Hematopoietic multipotent progenitor cell treated with erythropoietin and hydrocortisone succinate and interleukin-3 and kit ligand, for 6 days (in vitro differentiated cells): Measurements from ENCODE around the gene HIGD1C.
"Not testable (repeated sequence)": the region's sequence is repeated elsewhere in the genome, so short reads cannot be mapped to it uniquely, and the experiment has no call there.

ENCODE experiments used
- DNase-seq: peaks from one replicate; pipeline ENCODE4 v3.0.0-alpha.2; 2015

The HIGD1C gene

DNA sequence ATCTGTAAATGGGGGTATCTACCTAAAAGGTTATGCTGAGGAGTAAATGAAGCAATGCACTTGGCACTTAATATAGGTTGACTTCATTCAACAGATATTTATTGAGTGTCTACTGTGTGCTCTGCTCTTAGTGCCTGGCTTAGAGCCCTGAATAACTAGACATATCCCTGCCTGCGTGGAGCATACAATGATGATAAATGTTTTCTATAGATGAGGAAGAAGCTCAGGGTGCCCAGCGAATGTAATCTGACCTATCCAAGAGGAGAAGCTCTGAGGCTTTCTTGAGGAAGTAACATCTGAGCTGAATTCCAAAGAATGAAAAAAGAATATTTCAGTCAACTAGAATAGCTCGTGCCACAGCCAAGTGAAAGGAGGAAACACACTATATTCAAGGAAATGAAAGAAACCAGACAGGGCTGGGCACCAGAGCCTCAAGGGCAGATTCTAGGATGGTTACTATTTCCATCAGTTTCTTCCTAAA lies 17.9 kb upstream of the HIGD1C start:
- peak; percentile 27 for DNase-seq

DNA sequence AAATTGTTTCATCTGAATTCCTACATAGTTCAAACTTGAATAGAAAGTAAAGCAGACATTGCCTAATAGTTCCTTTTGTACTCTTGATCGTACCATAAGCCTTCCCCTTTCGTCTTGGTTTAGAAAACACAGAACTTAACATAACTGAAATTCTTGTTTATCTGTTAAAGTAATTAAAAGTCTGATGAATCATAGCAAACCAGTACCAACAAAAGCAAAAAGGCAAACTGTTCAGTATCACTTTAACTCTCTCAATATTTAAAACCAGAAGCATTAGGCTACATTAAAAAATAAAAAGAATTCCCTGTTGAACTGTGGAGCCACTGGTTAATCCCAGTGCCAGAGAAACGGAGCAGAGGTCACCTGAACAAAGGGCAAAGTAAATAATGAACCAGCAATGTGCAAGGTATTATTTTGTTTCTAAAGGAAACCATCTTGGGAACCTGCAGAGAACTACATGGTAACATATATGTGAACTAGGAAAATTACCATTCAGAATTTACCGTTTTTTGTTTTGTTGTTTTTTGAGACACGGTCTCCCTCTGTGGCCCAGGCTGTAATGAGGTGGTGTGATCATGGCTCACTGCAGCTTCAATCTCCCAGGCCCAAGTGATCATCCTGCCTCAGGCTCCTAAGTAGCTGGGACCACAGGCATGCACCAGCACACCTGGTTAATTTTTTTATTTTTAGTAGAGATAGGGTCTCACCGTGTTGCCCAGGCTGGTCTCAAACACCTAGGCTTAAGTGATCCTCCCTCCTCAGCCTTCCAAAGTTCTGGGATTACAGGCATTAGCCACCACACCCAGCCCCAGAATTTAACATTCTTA lies 17.1 kb upstream of the HIGD1C start:
- peak; percentile 50 for DNase-seq

DNA sequence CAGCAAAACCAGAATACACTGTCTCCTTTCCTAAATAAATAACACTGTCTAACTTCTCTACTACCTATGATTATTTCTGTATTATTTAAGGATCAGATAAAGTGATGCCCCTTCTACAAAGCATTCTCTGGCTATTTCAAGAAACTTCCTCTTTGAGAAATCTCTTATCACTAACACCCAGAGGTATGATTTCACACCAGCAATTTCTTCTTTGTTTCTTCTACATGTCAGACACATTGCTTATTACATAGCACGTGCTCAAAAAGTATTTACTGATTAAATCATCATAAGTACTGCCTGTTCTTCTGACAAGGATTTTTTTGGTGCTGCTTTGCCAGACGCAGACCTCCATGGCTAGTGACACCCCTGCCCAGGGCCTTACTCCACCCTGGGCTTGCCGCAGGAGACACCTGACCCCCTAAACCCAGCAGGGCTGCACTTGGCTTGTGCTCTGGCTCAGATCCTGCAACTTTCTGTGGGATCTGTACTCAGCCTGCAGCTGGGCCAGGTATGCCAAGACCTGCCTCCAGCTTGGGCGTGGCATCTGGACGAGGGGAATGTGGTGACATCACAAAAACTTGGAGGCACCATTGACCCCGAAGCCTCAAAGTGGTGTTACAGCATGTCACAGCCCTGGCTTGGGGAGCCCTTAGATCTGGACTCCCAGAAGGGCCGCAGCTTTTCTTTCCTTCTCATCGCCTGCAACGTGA lies 15.4 kb upstream of the HIGD1C start:
- peak; percentile 90 for DNase-seq

DNA sequence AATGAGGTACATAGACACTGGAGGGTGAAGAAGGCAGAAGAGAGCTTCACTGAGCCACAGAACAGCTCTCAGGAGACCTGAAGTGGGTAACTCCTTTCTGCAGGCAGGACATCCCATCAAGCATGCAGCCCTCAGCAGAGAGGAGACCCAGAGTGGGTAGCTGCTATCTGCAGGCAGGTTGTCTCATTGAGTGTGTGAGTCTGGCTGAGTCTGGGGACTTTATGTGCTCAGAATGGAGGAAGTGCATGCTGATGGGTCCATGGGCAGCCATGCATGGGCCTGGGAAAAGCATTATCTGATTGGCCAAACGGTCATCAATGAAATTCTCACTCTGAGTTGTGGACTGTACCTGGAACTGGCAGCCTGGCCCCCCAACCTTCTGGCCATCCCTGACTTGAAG lies 14.7 kb upstream of the HIGD1C start:
- no peak for DNase-seq

DNA sequence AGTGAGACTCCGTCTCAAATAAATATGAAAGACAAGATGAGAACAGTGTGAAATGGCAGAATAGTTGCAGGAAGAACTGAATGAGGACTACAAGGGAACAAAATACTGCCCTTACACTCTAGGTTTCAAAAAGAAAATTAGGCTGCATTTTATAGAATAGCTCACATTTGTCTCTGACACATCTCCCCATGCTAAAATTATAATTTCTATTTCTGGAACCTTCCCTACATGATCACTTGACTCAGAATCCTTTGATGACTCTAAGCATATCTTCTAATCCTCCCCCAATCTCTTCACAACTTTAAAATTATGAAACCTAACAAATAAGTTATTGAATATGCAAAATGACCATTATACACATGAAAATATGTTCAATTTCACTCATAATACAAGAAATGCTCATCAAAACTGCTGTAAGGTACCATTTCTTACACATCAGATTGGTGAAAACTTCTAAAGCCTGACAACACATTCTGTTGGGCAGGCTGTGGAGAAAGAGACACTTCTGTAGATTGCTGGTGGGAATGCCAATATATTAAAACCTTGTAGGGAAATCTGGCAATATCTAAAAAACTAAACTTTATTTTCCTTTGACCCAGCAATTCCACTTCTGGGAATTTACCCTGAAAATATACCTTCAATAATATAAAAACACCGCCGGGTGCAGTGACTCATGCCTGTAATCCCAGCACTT lies 4.3 kb upstream of the HIGD1C start:
- no peak for DNase-seq

DNA sequence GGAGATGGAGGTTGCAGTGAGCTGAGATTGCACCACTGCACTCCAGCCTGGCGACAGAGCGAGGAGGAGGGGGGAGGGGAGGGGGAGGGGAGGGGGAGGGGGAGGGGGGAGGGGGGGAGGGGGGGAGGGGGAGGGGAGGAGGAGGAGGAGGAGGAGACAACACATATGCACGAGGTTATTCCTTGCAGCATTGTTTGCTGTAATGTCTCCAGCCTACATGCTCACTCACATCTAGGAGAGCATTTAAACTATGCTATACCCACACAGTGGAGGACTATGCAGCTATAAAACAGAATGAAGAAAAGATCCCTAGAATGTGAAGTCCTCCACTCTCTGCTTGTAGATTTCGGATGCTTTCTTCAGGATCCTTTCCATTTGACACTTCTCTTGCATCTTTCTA lies 3.5 kb upstream of the HIGD1C start:
- no peak for DNase-seq

DNA sequence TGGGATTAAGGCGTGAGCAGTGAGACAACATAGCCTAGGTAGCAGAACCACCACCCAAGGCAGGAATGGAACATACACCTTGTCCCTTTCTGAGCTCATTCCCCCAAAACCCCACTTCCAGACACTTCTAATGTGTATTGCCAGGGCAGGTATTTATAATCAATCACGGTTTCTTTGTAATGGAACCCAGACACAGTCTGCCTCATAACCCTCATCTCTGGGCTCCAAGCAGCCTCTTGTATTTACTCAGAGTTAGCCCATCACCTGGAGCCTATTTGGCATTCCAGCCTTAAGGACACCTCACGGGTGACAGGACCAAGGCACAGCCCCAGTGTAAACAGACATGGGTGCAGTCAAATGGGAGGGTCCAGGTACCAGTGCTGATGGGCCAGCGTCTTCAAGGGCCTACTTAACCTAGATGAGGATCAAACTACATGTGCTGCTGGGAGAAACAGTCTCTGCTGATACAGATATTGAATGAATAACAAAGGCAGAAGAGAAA lies 2.5 kb upstream of the HIGD1C start:
- no peak for DNase-seq

DNA sequence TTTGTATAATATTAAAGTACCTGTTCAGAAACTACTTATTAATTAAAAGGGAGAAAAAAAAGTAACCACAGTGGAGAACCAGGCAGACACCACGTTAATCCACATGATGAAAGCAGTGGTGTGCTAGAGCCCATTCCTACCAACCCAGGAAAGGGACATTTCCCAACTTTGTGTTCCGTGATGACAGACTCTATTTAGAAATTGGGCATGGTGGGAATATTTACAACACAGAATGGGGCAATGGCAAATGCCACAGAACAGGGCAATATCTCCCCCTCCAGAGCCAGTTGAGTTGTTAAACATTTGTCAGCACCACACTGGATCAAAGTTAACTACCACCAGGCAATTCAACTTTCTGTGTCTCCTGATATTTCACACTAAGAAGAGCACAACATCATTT lies 1.2 kb upstream of the HIGD1C start:
- no peak for DNase-seq

DNA sequence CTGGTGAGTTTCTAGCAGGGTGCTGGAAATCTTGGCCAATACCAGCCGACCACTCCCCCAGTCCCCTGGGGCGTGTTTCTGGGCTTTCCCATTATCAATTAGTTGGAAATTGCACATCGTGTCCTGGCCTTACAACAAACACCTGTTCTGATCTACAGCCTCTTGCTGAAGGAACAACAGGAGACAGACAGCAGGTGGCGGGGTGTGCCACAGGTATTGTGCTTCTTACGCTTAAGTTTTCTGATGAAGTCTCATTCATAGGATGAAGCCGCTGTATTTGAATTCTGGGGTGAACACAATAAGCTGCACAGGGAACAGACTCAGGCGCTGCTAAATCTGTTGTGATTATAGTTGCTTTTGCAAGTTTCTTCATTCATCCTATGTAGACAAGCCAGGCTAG lies 703 bp downstream of the HIGD1C start:
- DNase-seq: no peak

DNA sequence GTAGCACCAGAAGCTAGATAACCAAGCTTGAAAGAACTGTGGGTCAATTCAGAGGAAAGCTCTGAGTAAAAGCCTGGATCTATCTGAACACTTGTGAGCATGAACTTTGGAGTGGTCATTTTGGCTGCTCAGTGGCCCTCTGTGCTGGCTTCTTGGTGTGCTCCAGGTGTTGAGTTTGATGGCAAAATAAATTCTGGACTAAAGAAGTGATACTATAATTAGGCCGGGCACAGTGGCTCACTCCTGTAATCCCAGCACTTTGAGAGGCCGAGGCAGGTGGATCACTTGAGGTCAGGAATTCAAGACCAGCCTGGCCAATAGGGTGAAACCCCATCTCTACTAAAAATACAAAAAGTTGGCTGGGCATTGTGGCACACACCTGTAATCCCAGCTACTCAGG lies 2.4 kb downstream of the HIGD1C start:
- not testable (repeated sequence) for DNase-seq

DNA sequence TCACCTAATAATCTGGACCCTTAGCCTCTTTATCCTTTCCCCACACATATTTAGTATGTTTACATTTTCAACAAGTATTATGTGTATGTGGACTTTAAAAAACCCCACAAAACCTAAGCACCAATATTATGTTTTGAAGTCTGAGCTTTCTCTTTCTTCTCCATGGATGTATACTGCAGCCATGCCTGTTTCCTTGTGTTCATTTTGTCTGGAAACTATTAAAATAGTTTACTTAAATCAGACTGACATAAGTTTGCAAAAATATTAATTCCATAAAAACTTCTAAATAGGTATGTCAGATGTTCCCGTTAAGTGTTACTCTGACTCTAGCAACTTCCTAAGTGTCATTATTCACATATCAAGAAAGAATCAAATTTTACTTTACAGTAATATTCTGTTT lies 2.9 kb downstream of the HIGD1C start:
- DNase-seq: no peak

DNA sequence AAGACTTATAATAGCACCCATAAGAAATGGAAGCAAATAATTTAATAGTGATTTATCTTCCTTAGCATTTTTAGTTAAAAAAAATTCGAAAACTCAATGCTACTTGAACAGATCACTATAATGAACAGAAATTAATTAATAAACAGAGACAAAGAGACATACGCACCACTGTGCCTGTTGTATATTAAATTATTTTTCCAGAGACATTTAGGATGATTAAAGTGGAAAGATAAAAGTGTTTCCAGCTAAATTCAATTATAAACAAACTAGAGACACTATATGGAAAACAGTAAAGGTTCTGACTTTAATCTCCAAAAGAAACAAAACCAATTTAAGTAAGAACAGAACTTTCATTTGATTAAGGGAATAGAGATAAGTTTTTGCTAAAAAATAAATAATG lies 3.4 kb downstream of the HIGD1C start:
- DNase-seq: no peak

DNA sequence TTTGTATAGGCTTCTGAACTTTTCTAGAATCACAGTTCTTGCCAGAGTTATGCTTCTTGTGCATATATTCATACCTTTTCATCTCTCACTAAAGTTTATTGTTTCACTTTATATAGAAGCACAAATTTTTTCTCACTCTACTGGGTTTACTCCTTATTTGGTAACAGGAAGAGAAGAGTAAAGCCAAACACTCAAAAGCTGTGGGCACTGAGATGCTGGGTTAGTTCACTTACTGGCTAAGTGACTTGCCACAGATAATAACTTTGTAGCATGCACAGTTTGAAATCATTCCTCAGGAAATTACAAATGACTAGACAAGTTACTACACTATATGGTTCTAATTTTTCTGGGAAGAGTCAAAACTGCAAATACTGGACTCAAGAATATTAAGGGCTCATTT lies 7.8 kb downstream of the HIGD1C start:
- DNase-seq: peak; percentile 22

DNA sequence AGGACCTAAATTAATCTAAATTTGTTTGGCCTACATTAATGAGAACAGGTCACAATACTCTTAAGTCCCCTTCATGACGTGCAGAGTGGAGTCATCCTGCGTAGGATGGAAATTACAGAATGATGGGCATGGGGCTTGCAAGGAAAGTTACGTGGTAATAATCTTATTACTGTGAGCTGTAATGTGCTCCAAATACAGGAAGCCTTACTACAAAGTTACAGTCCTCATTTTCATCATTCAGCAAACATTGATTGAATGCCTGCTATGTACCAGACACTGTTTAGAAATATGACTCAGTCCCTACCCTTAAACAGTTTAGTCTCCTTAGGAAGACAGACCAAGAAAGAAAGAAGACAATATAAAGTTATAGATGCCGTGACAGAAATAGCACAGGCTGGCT lies 9.4 kb downstream of the HIGD1C start:
- no peak for DNase-seq

DNA sequence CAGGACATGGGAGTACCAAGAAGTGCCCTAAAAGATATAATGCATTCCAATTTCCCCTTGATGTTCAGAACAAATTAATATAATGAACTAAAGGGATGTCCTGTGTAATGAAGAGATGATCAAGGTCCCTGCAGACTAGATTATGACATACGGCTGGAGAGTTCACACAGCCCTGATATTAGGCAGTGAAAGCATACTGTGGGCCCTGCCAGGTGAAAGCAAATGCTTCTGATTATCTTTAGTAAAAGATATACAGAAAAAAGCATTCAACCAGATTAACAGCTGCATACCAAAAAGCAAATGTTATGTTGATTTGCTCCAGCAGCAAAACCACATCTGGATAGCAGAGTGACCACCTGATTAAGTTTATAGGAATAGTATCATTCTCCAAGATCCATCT lies 12.1 kb downstream of the HIGD1C start:
- no peak for DNase-seq

DNA sequence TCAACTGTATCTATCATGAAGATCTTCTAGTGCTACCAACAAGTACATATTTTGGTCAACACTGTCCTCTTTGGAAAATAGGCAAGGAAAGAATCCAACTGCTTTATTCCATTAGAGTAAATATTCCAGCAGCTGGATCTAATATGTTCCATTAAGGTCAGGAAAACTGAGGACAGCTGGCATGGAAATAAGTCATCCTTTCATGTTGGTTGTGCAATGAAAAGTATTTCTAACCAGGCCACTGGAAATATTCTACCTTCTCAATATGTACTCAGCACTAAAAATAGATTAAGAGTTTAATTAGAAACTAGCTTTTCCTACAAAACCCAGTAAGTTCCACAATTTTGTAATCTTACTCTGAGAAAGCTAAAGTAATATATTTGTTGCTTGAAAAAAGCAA lies 19.6 kb downstream of the HIGD1C start:
- DNase-seq: no peak

DNA sequence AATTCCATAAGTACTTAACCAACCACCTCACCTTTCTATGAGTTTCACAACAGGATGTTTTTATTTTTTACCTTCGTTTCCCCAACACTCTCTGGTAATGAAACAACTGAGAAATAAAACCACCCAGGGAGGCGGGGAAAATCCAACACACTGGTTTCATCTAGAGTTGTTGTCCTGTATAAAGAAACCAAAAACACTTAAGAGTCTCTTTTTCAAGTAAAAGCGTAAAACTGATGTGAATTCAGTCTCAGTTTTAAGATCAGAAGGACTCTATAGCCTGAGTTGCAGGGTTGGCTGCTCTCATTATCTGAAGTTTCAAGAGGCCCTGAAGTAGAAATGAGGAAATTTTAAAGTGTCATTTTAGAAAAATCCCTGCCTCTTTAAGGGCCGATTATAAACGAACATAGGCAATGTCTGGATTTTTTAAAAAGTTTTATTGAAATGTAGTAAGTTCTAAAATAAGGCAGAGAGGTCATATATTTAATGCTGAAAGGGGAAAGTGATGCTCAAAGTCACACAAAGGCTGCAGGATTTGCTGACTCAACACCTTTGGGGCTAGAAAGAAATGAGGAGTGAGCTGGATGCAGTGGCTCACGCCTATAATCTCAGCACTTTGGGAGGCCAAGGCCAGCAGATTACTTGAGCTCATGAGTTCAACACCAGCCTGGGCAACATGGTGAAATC lies 27.2 kb downstream of the HIGD1C start:
- no peak for DNase-seq

DNA sequence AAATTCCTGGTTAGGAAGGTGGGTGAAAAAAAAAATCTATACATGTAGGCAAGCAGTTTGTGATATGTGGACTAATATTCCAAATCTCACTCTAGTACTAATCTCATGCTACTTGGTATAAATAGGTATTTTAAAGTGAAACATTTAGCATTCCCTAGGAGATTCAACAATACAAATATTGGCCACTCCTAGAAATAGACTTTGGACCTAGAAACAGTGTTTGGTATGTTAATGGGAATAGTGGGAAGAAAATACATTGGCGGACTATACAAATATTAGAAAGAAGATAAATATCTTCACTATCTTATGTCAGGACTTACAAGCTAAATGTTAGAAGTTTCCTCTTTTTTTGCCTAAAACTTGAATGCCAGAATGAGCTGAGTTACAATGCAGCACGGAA lies 28.2 kb downstream of the HIGD1C start:
- no peak for DNase-seq

DNA sequence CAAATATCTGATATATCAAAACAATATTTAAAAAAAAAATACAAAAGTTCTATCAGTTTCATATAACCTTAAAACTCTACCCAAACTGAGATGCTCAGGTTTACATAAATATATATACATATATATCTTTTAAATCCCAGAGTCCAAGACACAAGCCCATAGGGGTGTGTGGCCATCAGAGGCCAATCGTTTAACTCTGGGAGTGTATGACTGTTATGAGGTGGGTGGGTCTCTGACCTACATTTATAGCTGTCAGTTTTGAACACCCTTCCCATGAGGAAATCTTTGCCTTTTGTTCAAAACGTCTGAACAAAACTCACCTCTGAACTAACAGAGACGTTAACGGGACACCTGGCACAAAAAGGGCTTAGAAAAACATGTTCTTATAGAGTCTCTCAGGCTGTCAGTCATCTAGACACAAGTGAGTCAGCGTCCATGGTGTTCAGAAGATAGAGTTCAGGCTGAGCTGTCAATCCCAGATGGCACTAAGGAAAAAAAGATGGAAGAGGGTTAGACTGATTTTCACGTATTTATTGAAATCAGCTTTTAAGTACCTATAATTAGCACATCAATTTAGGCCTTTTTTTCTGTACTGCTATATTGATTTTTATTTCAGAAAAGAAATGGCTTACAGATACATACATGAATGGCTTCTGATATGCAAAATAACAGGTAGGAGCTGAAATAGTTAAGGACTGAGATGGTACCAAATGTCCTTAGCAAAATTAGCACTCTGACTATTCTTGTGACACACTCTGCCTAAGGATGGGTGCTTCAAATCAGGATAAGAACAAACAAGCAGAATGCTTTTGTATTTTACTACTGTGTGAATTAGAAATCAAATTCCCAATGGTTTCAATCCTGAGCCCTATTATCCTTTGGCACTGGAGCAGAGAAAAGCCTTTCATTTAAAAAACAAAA lies 29.2 kb downstream of the HIGD1C start:
- DNase-seq: no peak

DNA sequence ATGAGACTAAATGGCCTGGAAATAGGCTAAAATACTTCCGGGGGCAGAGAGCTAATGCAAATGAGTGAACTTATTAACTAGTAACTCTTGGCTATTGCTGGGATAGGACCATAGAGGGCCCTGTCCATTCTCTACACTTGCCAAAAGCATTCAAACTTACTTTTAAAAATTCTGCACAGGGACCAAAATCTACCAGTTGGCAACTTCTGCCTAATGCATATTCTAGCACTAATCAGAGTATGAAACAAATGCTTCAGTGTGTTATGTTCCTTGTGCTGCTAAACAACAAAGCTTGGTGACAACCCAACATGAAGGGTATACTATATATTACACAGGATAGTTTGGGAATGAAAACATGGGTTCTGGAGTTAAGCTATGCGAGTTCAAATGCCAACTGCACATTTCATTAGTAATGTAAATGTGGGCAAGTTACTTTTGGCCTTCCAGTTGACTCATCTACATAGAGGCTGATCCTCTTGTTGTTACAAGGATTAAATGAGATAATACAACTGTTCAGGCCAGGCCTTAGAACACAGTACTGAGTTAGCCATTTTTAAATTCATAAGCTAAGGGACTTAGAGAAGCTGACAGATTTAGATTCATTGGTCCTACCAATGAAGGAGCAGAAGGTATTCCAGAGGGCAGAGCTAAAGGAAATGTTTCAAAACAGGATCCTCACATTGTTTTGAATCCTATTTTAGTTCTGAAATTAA lies 32.4 kb downstream of the HIGD1C start:
- DNase-seq: no peak

DNA sequence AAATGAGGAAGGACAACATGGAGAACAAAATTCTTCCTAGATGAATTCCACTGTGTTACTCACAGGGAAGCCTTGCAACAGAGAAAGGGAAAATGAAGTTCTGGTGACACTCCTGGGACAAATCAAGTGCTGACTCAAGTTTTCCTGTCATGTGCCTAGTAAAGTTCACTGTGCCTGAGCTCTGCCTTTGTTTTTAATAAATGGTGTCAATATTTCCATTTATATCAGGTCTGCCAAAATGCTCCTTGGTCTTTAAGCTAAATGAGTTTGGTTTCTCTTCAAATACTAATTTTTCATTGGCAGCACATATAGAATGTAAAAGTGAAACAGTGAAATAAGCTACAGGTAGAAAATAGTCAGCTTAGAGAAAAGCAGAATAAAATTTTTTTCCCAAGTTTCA lies 33.0 kb downstream of the HIGD1C start:
- no peak for DNase-seq
